SIG-M5 treated with dmso at 0.1 percent for 504 hours (cell line): Measurements from ENCODE around the gene SIL1.
"Not testable (repeated sequence)": the region's sequence is repeated elsewhere in the genome, so short reads cannot be mapped to it uniquely, and the experiment has no call there.

Experiments used
- DNase-seq: peaks from one replicate; lab custom pipeline; 2025; ENCODE audit not compliant: unreplicated experiment; lab: John Stamatoyannopoulos, UW

The SIL1 gene

GRCh38 chr5:139038613-139039305, 159.4 kb downstream of the SIL1 start:
- DNase-seq: no peak

- no peak for DNase-seq
Observed at GRCh38 chr5:139037732-139038131, 160.4 kb downstream of the SIL1 start.

- not testable (repeated sequence) for DNase-seq
Observed at GRCh38 chr5:139036332-139036731, 161.8 kb downstream of the SIL1 start.

- peak; percentile 7 for DNase-seq
Observed at GRCh38 chr5:139027150-139027549, 171.0 kb downstream of the SIL1 start.

GRCh38 chr5:139025651-139026050, 172.5 kb downstream of the SIL1 start:
- DNase-seq: no peak

GRCh38 chr5:139023286-139023685, 174.9 kb downstream of the SIL1 start:
- DNase-seq: no peak

GRCh38 chr5:139022528-139022927, 175.6 kb downstream of the SIL1 start:
- DNase-seq: peak; percentile 36

GRCh38 chr5:139021346-139021745, 176.8 kb downstream of the SIL1 start:
- DNase-seq: no peak

GRCh38 chr5:139019880-139020279, 178.3 kb downstream of the SIL1 start:
- DNase-seq: no peak

GRCh38 chr5:139019211-139019610, 179.0 kb downstream of the SIL1 start:
- DNase-seq: no peak

- DNase-seq: no peak
Observed at GRCh38 chr5:139017624-139018023, 180.5 kb downstream of the SIL1 start.

- DNase-seq: no peak
Observed at GRCh38 chr5:139016186-139016585, 182.0 kb downstream of the SIL1 start.

- no peak for DNase-seq
Observed at GRCh38 chr5:139014726-139015125, 183.4 kb downstream of the SIL1 start.

- DNase-seq: no peak
Observed at GRCh38 chr5:139012176-139012575, 186.0 kb downstream of the SIL1 start.

GRCh38 chr5:139011156-139011555, 187.0 kb downstream of the SIL1 start:
- DNase-seq: not testable (repeated sequence)

GRCh38 chr5:139004374-139005307, 193.5 kb downstream of the SIL1 start:
- no peak for DNase-seq

GRCh38 chr5:138999674-139000073, 198.5 kb downstream of the SIL1 start:
- DNase-seq: no peak

- no peak for DNase-seq
Observed at GRCh38 chr5:138998521-138998920, 199.6 kb downstream of the SIL1 start.

- DNase-seq: no peak
Observed at GRCh38 chr5:138996120-138996519, 202.0 kb downstream of the SIL1 start.

GRCh38 chr5:138990986-138991590, 207.1 kb downstream of the SIL1 start:
- DNase-seq: no peak

GRCh38 chr5:138989720-138990119, 208.4 kb downstream of the SIL1 start:
- DNase-seq: no peak
